HG02678 (cell line): ENCODE results near the gene ABHD2.
A peak's percentile ranks its signal among the peaks of the same experiment; 100 is the strongest.

Experiments
- ATAC-seq: cut with Tn5 transposase; IDR thresholded peaks from one replicate; pipeline ENCODE4 v1.9.1; 2021; ENCODE audit warnings: mild to moderate bottlenecking, moderate library complexity; ENCODE audit not compliant: unreplicated experiment

ABHD2 gene

DNA sequence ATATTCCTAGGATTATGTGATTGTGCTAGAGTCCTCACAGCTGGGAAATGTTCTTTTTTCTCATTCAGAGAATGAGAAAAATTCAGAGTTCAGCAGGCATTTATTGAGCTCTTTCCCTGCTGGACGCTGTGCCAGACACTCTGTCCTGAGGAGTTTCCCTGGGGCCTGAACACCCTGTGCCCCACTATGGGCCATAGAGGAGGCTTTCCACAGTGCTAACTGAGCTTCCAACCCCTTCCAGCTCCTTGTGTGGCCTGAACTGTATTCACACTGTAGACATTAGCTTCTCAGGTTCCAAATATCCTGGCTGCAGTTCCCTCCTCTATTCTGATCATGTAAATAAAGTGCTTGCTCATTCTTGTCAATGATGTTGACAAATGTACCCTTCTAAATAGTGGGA is 10.0 kb downstream of the ABHD2 start:
- no peak for ATAC-seq

DNA sequence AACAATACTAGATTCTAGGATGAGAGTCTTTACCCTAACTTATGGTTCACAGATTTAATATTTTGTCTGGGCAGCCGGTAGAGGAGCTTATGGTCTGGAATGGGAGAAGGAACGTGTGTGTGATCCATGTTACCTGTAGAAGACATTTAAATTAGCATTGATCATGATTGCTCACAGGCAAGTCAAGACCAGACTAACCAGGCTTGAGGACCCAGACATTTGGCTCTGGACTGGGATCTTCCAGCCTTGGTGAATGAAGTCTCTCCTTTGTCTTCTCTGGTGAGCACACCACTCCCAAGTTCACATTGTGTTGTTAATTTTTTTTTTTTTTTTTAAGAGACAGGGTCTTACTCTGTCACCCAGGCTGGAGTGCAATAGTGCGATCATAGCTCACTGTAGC is 11.7 kb downstream of the ABHD2 start:
- no peak for ATAC-seq

- no peak for ATAC-seq
These were observed 13.3 kb downstream of the ABHD2 start for GRCh38 chr15:89101302-89102193.

GRCh38 chr15:89103481-89104171 is 15.4 kb downstream of the ABHD2 start:
- no peak for ATAC-seq

GRCh38 chr15:89104172-89104564 is 15.9 kb downstream of the ABHD2 start:
- ATAC-seq = no peak

- no peak for ATAC-seq
These were observed 16.9 kb downstream of the ABHD2 start for GRCh38 chr15:89105147-89105546.

DNA sequence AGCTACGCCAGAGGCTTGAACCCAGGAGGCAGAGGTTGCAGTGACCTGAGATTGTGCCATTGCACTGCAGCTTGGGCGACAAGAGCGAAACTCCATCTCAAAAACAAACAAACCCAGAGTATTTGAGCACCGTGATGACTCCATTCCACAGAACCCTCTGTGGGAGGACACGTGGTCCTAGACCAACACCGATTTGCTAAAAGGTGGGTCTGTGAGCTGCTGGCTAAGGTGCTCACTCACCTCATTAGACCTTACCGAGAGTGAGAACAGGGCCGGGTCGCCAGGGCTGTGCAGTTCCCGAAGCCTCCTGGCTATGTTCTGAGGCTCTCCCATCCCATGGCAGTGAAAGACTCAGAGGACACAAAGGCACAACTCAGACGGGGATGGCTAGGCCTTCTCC is 17.9 kb downstream of the ABHD2 start:
- no peak for ATAC-seq

GRCh38 chr15:89107984-89108383 is 19.7 kb downstream of the ABHD2 start:
- no peak for ATAC-seq

DNA sequence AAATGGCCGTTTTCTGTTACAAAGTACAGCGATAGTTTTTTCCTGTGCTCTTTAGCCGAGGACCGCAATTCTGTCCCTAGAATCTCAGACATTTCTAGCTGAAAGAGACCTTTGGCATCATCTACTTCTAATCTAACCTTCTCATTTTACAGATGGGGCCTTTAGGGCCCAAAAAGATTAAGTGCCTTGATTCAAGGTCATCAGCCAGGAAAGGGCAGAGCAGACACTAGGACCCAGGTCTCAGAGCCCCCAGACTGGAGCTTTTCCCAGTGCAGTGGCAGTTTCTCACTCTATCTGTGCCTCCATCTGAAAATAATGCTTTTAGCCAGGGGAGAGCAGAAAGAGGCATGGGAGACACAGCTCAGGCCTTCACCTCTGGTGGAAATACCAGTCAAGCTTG is 20.6 kb downstream of the ABHD2 start:
- ATAC-seq = no peak

- ATAC-seq = no peak
These were observed 21.0 kb downstream of the ABHD2 start for GRCh38 chr15:89109238-89109637.

- ATAC-seq = no peak
These were observed 21.8 kb downstream of the ABHD2 start for GRCh38 chr15:89110060-89110459.

GRCh38 chr15:89111352-89111751 is 23.1 kb downstream of the ABHD2 start:
- no peak for ATAC-seq

DNA sequence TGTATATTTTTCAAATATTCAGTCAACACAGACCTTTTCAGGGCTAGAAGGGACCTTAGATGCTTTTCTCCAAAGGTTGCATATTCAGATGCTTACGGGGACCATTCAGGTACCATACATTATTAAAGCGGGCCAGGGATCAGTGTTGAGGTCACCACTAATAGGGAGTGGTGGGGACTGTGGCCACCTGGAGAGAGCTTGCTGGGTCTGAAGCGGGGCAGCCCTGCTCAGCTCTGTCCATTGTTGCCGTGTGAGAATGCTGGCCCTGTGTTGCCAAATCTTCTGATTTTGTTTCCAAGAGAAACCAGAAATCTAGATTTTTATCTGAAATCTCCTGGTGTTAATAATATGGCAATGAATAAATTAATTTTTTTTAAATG is 23.7 kb downstream of the ABHD2 start:
- no peak for ATAC-seq

DNA sequence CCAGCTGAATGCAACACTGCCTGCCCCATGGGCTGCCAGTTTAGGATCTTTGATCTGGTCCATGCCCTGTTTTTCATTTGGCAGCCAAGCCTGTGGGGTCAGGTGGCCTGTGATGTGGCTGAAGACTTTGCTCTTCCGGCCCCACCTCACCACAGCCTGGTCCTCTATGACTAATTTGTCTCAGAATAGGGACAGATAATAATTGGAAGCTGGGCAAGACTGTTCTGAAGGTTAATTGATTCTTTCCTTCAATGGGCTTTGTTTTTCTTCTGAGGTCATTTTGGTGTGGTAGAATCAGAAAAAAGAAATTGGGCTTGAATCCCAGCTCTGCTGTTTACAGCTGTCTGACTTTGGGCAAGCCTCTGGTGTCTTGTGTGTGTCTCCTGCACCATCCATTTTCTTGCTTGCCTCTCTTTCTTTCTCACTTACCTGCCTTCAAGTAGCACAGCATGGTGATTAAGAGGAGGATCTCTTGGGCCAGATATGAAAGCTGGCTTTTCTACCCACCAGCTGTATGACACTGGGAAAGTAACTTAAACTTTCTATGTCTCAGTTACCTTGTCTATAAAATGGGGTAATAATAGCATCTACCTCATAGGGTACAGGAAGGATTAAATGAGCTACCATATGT is 24.2 kb downstream of the ABHD2 start:
- peak; percentile 97 for ATAC-seq

DNA sequence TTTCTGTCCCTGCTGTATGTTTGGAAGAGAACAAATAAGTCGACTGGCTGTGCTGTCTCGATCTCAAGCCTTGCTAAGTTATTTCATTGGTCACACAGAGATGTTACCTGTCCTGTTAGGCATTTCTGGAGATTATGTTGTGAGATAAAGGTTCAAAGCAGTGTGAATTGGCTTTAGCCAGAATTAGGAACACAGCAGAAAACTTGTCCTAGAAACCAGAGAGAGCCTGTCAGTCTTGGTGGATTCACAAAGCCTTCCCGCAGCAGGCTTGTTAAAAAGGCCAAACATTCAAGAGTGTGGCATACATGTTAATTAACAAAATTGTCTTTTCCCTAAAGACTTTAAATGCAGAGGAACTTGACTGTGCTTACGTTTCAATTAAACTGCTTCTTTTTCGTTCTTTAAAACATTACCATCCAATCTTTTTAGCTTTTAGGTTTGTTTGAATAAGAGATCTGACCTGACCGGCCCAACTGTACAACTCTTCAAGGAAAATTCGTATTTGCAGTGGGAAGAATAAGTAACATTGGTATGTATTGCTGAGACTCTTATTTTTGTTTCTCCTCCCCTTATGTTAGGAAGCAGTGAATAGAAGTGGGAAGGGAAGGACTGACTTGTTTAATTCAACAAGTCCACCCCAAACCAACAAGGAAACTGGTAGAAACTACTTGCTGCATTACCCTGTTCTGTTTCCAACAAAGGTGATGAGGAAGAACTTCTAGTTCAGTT is 25.2 kb downstream of the ABHD2 start:
- ATAC-seq = no peak

GRCh38 chr15:89114990-89115389 is 26.7 kb downstream of the ABHD2 start:
- ATAC-seq = no peak

DNA sequence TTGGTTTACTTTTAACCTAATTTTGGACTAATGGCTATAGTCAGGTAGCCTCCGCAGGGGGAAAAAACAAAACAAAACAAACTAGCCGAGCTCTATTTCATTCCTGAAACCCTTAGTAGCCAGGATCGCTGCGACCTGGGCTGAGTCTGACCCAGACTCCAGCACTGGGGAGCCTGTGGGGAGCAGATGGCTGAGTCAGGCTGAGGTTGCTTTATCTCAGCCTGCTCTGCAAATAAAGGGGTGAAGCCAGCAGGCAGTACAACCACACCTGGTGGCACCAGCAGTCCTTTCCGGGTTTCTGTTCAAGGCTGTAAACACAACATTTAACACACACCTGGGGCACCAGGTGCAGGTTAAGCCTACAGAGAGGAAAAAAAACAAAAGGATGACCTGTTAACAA is 27.3 kb downstream of the ABHD2 start:
- ATAC-seq = no peak

- ATAC-seq = no peak
These were observed 28.1 kb downstream of the ABHD2 start for GRCh38 chr15:89116404-89116803.

DNA sequence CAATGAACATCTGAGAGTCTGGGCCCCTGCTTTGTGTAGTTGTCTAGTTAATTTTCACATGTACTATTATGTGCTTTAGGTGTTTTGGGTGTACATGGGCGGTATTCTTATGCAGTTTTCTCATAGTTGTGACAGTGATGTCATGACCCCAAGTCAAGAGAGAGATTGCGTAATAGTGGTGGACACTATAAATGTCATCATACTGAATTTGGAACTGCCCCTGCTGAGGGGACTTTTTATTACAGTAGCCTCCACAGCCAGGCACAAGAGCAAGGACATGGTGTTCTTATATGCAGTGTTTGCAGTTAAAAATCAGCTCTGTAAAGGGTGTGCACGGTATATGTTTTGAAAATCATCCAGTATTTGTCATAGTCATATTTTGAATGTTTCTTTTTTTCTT is 29.5 kb downstream of the ABHD2 start:
- ATAC-seq = no peak

- ATAC-seq = no peak
These were observed 30.3 kb downstream of the ABHD2 start for GRCh38 chr15:89118481-89118989.
